HEK293 (cell line): ENCODE data around the gene TUBE1.

Experiments
- CTCF ChIA-PET: fragments of 350-600 bp; formaldehyde crosslinking; extraction: SDS; loops from one replicate; lab custom pipeline; 2021; ENCODE audit warnings: antibody characterized with exemption; lab: Yijun Ruan, JAX
- POLR2A ChIA-PET: fragments of 300-600 bp; formaldehyde crosslinking; extraction: SDS; loops from one replicate; lab custom pipeline; 2020; ENCODE audit warnings: antibody characterized with exemption, inconsistent platforms; lab: Yijun Ruan, JAX
- H3K27ac ChIP-seq: fragments of 200-500 bp; sonication (Bioruptor generic); 2 replicates; pipeline ENCODE4 v1.5.1; 2014; ENCODE audit warnings: low read depth, low read length, control low read depth, inconsistent platforms; ENCODE audit errors: extremely low read depth
- H3K36me3 ChIP-seq, 2 experiments: fragments of 200-500 bp in 1 of 2; sonication (Bioruptor generic) in 1 of 2; 1 replicate in 1 of 2; 2 replicates in 1 of 2; pipeline ENCODE4 v1.5.1; 2014 to 2017; ENCODE audit warnings: inconsistent platforms in 2 of 2, low read length in 2 of 2; ENCODE audit not compliant: control insufficient read depth in 2 of 2, insufficient read depth in 1 of 2
- H3K4me1 ChIP-seq: fragments of 200-500 bp; sonication (Bioruptor generic); 2 replicates; pipeline ENCODE4 v1.5.1; 2014; ENCODE audit warnings: mild to moderate bottlenecking, low read length, inconsistent platforms; ENCODE audit not compliant: control insufficient read depth, insufficient read depth
- H3K4me3 ChIP-seq: 2 replicates; pipeline ENCODE4 v1.5.1; 2011; ENCODE audit warnings: low read depth, mild to moderate bottlenecking, control low read depth, low read length, moderate library complexity
- H3K9me3 ChIP-seq: fragments of 200-500 bp; sonication (Bioruptor generic); 2 replicates; pipeline ENCODE4 v1.5.1; 2014; ENCODE audit warnings: low read depth, low read length, inconsistent platforms; ENCODE audit not compliant: control insufficient read depth, insufficient read depth
- BCL11B ChIP-seq: fragments of 450-650 bp; formaldehyde crosslinking; IDR thresholded peaks from 2 replicates; pipeline ENCODE4 v1.5.1; 2016; ENCODE audit warnings: low read depth, missing biosample characterization, missing genetic modification characterization
- PRDM2 ChIP-seq: fragments of 450-650 bp; formaldehyde crosslinking; IDR thresholded peaks from 2 replicates; pipeline ENCODE4 v1.5.1; 2016; ENCODE audit warnings: missing biosample characterization, missing genetic modification characterization, borderline replicate concordance
- SALL2 ChIP-seq: fragments of 450-650 bp; formaldehyde crosslinking; IDR thresholded peaks from 2 replicates; pipeline ENCODE4 v1.5.0; 2017; ENCODE audit warnings: missing biosample characterization, mild to moderate bottlenecking, missing genetic modification characterization, borderline replicate concordance
- ZBTB11 ChIP-seq: fragments of 450-650 bp; formaldehyde crosslinking; conservative IDR thresholded peaks from 2 replicates; pipeline ENCODE4 v1.5.1; 2016; ENCODE audit warnings: low read depth, missing biosample characterization, missing genetic modification characterization
- ZNF157 ChIP-seq: fragments of 450-650 bp; formaldehyde crosslinking; IDR thresholded peaks from 2 replicates; pipeline ENCODE4 v1.5.1; 2016; ENCODE audit warnings: missing biosample characterization, missing genetic modification characterization
- ZNF18 ChIP-seq: fragments of 450-650 bp; formaldehyde crosslinking; IDR thresholded peaks from 2 replicates; pipeline ENCODE4 v1.5.1; 2016; ENCODE audit warnings: missing biosample characterization, missing genetic modification characterization
- ZNF19 ChIP-seq: fragments of 450-650 bp; formaldehyde crosslinking; IDR thresholded peaks from 2 replicates; pipeline ENCODE4; 2016; ENCODE audit warnings: missing biosample characterization, missing genetic modification characterization, low read depth
- ZNF423 ChIP-seq: fragments of 450-650 bp; formaldehyde crosslinking; IDR thresholded peaks from 2 replicates; pipeline ENCODE4 v1.5.1; 2016; ENCODE audit warnings: missing biosample characterization, missing genetic modification characterization
- ZNF530 ChIP-seq: fragments of 450-650 bp; formaldehyde crosslinking; IDR thresholded peaks from 2 replicates; pipeline ENCODE4 v1.5.1; 2016; ENCODE audit warnings: low read depth, missing biosample characterization, missing genetic modification characterization
- ZNF561 ChIP-seq: fragments of 450-650 bp; IDR thresholded peaks from 2 replicates; pipeline ENCODE4 v1.5.1; 2018; ENCODE audit warnings: missing biosample characterization, missing genetic modification characterization, borderline replicate concordance
- ZNF580 ChIP-seq: fragments of 450-650 bp; formaldehyde crosslinking; IDR thresholded peaks from 2 replicates; pipeline ENCODE4 v1.5.1; 2016; ENCODE audit warnings: missing biosample characterization, missing genetic modification characterization
- ZNF677 ChIP-seq: fragments of 450-650 bp; IDR thresholded peaks from 2 replicates; pipeline ENCODE4 v1.5.0; 2018; ENCODE audit warnings: missing biosample characterization, mild to moderate bottlenecking, missing genetic modification characterization, moderate library complexity
- ZNF785 ChIP-seq: fragments of 450-650 bp; formaldehyde crosslinking; IDR thresholded peaks from 2 replicates; pipeline ENCODE4 v1.5.1; 2016; ENCODE audit warnings: missing biosample characterization, missing genetic modification characterization

Gene TUBE1

GRCh38 chr6:112037783-112038216, 49.5 kb downstream of the TUBE1 start (continued):
- TF ChIP-seq ZNF19 (tag by site-specific recombination), result no peak
- TF ChIP-seq BCL11B (tag by site-specific recombination), result no peak
- TF ChIP-seq ZNF157 (tag by site-specific recombination), result no peak
- TF ChIP-seq ZNF580 (tag by site-specific recombination), result 0 out of 2 replicates have a peak, but pooled peaks have one; percentile 23

- CTCF ChIA-PET, result interaction anchor here (0.8 to 1.2 kb wide), 4 partner anchors 275 to 327 kb away, joined by 3 to 4 read pairs (median 3); no protein-coding TSS in a partner anchor
- TF ChIP-seq ZNF18, result no peak
- Histone ChIP-seq H3K36me3 (no peaks in the 10 kb centered on the region), H3K4me1 (no peaks in the 10 kb centered on the region), H3K9me3 (no peaks in the 10 kb centered on the region), H3K4me3 (no peak overlapping the region), H3K27ac (no peak overlapping the region)
- POLR2A ChIA-PET, result no interaction called here
These were observed 51.1 kb downstream of the TUBE1 start for GRCh38 chr6:112036088-112036637.

GRCh38 chr6:112034616-112034995, 52.7 kb downstream of the TUBE1 start:
- H3K4me3 ChIP-seq, result no peak overlapping the region
- H3K4me1 ChIP-seq, result no peaks in the 10 kb centered on the region
- H3K36me3 ChIP-seq, result no peaks in the 10 kb centered on the region
- no peaks in the 10 kb centered on the region for H3K9me3 ChIP-seq
- ChIA-PET CTCF (interaction anchor here (1.2 kb wide), 1 partner anchor 9 kb away, joined by 14 read pairs; no protein-coding TSS in a partner anchor), POLR2A (no interaction called here)
- TF ChIP-seq ZNF423 (tag by site-specific recombination), result no peak
- no peak for TF ChIP-seq ZNF530 (tag by site-specific recombination)
- TF ChIP-seq ZNF561, result no peak
- no peak overlapping the region for H3K27ac ChIP-seq

- no peaks in the 10 kb centered on the region for H3K4me1 ChIP-seq
- H3K9me3 ChIP-seq, result no peaks in the 10 kb centered on the region
- POLR2A ChIA-PET, result no interaction called here
- CTCF ChIA-PET, result interaction anchor here (0.5 to 2.0 kb wide), 3 partner anchors 9 to 277 kb away, joined by 4 to 14 read pairs (median 6); no protein-coding TSS in a partner anchor
- no peak overlapping the region for H3K4me3 ChIP-seq
- H3K36me3 ChIP-seq, result no peaks in the 10 kb centered on the region
- H3K27ac ChIP-seq, result no peak overlapping the region
- TF ChIP-seq ZNF677 (tag by site-specific recombination) (no peak), PRDM2 (tag by site-specific recombination) (no peak), ZNF785 (tag by site-specific recombination) (no peak), SALL2 (tag by site-specific recombination) (no peak), ZBTB11 (tag by site-specific recombination) (no peak)
These were observed 53.3 kb downstream of the TUBE1 start for GRCh38 chr6:112033791-112034615.
